ENCODE measurements around the gene NUBP2.

The NUBP2 gene

GRCh38 chr16:1818204-1818872 lies 35.6 kb downstream of the NUBP2 start:
- TF ChIP-seq, protein P1, sequence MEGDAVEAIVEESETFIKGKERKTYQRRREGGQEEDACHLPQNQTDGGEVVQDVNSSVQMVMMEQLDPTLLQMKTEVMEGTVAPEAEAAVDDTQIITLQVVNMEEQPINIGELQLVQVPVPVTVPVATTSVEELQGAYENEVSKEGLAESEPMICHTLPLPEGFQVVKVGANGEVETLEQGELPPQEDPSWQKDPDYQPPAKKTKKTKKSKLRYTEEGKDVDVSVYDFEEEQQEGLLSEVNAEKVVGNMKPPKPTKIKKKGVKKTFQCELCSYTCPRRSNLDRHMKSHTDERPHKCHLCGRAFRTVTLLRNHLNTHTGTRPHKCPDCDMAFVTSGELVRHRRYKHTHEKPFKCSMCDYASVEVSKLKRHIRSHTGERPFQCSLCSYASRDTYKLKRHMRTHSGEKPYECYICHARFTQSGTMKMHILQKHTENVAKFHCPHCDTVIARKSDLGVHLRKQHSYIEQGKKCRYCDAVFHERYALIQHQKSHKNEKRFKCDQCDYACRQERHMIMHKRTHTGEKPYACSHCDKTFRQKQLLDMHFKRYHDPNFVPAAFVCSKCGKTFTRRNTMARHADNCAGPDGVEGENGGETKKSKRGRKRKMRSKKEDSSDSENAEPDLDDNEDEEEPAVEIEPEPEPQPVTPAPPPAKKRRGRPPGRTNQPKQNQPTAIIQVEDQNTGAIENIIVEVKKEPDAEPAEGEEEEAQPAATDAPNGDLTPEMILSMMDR (IDR thresholded peaks at IDR 0.05; ENCODE audit: low read depth, low read length, missing control alignments) = no peak
- DNase-seq = no peak
- Histone ChIP-seq H3K4me3 (ENCODE audit: low read depth, low read length) (no peak overlapping the region), H3K27ac (no peak overlapping the region), H3K36me3 (replicated peaks) (peaks cover 8% of the 10 kb centered on the region), H3K27me3 (replicated peaks) (no peaks in the 10 kb centered on the region)
- in situ Hi-C loops (cut with HindIII; ENCODE audit: low pct_ligation_motif_present, low sequenced_read_pairs) = no loop called here

DNA sequence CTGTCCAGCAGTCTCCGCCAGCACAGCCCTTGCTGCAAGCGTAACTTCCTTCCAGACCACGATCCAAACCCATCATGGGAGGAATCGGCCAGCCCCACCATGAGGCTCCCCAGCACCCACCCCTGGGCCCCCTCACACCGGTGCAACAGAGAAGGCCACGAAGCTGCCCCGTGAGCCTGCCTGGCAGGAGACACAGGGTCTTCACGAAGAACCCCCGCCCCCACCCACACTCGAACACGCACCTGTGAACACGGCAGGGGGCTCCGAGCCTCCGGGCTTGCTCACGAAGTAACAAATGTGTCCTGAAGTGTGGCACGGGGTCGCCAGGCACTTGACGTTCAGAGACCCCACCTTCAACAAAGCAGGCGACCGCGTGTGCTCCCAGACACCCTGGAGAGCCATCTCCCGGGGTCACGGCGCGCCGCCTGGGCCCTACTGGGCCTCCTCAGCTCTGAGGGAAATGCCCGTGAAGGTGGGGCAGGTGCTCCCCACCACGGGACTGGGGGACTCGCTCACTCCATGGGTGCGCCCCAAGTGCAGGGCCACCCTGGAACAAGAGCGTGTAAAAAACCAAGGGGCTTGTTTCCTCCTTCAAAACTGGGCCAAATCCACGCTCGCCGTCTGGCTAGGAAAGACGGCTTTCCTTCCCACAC lies 36.2 kb downstream of the NUBP2 start:
- TF ChIP-seq, protein P1 (IDR thresholded peaks at IDR 0.05; ENCODE audit: low read depth, low read length, missing control alignments) = no peak

GRCh38 chr16:1819611-1820010 lies 36.9 kb downstream of the NUBP2 start:
- H3K36me3 ChIP-seq (replicated peaks) = peaks cover 8% of the 10 kb centered on the region

More for the DNA sequence above, 36.2 kb downstream of the NUBP2 start:
- no peak for DNase-seq
- Histone ChIP-seq H3K27ac (no peak overlapping the region), H3K4me3 (ENCODE audit: low read depth, low read length) (no peak overlapping the region), H3K27me3 (replicated peaks) (no peaks in the 10 kb centered on the region), H3K36me3 (replicated peaks) (peaks cover 8% of the 10 kb centered on the region)
- in situ Hi-C loops (cut with HindIII; ENCODE audit: low pct_ligation_motif_present, low sequenced_read_pairs) = no loop called here

DNA sequence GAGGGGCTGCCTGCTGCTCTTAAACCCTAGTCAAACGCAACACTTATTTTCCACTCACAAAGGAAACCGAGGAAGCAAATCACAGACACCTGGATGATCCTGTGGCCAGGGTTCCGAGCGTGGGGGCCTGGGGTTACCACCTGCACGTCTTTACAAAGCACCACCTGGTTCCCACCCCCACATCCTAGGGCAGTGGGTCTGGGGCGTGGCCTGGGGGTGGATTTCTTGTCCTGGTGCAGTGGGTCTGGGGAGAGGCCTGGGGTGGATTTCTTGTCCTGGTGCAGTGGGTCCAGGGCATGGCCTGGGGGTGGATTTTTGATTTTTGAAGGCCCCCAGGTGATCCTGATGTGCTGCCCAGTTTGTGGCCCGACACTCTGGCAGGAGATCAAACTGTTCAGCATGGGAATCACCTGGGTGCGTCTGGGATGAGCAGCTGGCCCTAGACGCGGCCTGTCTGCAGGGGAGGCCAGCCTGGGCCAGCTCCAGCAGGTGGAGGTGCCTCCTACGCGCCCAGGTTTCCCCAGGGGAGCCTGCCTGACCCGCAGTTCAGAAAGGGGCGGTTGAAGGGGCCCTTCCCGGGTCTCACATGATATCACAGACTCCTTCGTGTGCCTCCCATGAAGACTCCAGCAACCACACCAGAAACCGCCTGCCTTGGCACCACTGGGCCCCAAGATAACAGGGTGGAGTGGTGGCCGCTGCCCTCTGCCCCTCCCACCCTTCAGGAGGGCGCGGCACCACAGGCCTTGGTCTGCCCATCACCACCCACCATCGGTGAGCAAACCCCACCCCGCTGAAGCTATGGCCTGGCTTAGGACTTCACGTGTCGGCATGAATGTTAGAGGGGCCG lies 37.6 kb downstream of the NUBP2 start:
- in situ Hi-C loops (cut with HindIII; ENCODE audit: low pct_ligation_motif_present, low sequenced_read_pairs) = no loop called here
- TF ChIP-seq, protein P1 (IDR thresholded peaks at IDR 0.05; ENCODE audit: low read depth, low read length, missing control alignments) = no peak
- Histone ChIP-seq H3K27ac (no peak overlapping the region), H3K4me3 (ENCODE audit: low read depth, low read length) (no peak overlapping the region), H3K27me3 (replicated peaks) (no peaks in the 10 kb centered on the region), H3K36me3 (replicated peaks) (peaks cover 7% of the 10 kb centered on the region)
- DNase-seq = no peak

More at GRCh38 chr16:1819611-1820010, 36.9 kb downstream of the NUBP2 start:
- H3K27ac ChIP-seq = no peak overlapping the region
- no peak for DNase-seq
- in situ Hi-C loops (cut with HindIII; ENCODE audit: low pct_ligation_motif_present, low sequenced_read_pairs) = no loop called here
- TF ChIP-seq, protein P1 (IDR thresholded peaks at IDR 0.05; ENCODE audit: low read depth, low read length, missing control alignments) = no peak
- H3K27me3 ChIP-seq (replicated peaks) = no peaks in the 10 kb centered on the region
- no peak overlapping the region for H3K4me3 ChIP-seq (ENCODE audit: low read depth, low read length)

- in situ Hi-C loops (cut with HindIII; ENCODE audit: low pct_ligation_motif_present, low sequenced_read_pairs) = no loop called here
- TF ChIP-seq, protein P1 (IDR thresholded peaks at IDR 0.05; ENCODE audit: low read depth, low read length, missing control alignments) = no peak
- Histone ChIP-seq H3K27me3 (replicated peaks) (no peaks in the 10 kb centered on the region), H3K4me3 (ENCODE audit: low read depth, low read length) (no peak overlapping the region), H3K27ac (no peak overlapping the region), H3K36me3 (replicated peaks) (peaks cover 6% of the 10 kb centered on the region)
- DNase-seq = no peak
Measured at GRCh38 chr16:1820946-1821290, 38.2 kb downstream of the NUBP2 start.

All from brain microvascular endothelial cell (primary cell).